Naive thymus-derived CD4-positive, alpha-beta T cell (primary cell): ENCODE results near the gene ACER3. TPM values are rescaled to one million over a fixed set of nuclear protein-coding genes. Genes with fewer than 3 reads are reported as not detected.

ENCODE experiments used
- ATAC-seq: fragments of 150-1000 bp; cut with Tn5 transposase; 2 replicates; pipeline ENCODE4 v1.10.0; 2021; ENCODE audit warnings: mild to moderate bottlenecking, moderate library complexity
- CTCF ChIA-PET: fragments of 350-600 bp; sonication (Branson Sonifier 250); formaldehyde crosslinking; loops from one replicate; lab custom pipeline; 2021; ENCODE audit warnings: antibody characterized with exemption; lab: Charles Lee
- POLR2A ChIA-PET: fragments of 350-600 bp; sonication (Branson Sonifier 250); formaldehyde crosslinking; loops from one replicate; lab custom pipeline; 2021; ENCODE audit warnings: antibody characterized with exemption, inconsistent platforms; lab: Charles Lee
- DNase-seq, 9 donors: peaks; one replicate each; pipeline versions ENCODE4 v3.0.0 to v3.0.0-alpha.2; 2020 to 2022; ENCODE audit warnings: mixed read lengths in 1 of 9
- H3K27ac ChIP-seq: one replicate; pipeline ENCODE4 v1.7.0; 2013; ENCODE audit warnings: mild to moderate bottlenecking, low read depth, low read length, moderate library complexity
- H3K27me3 ChIP-seq, 2 donors: one replicate each; pipeline ENCODE4 v1.7.0; 2013; ENCODE audit warnings: low read length in 2 of 2, mild to moderate bottlenecking in 2 of 2, moderate library complexity in 2 of 2; ENCODE audit not compliant: control insufficient read depth in 2 of 2, insufficient read depth in 2 of 2
- H3K36me3 ChIP-seq, 3 experiments: 1 replicate in 2 of 3; 2 replicates in 1 of 3; pipeline ENCODE4 v1.7.0; 2013; ENCODE audit warnings: low read length in 3 of 3, mild to moderate bottlenecking in 3 of 3, moderate library complexity in 1 of 3; ENCODE audit not compliant: insufficient read depth in 3 of 3, control insufficient read depth in 2 of 3
- H3K4me1 ChIP-seq, 2 donors: one replicate each; pipeline ENCODE4 v1.7.0; 2013; ENCODE audit warnings: low read length in 2 of 2, mild to moderate bottlenecking in 2 of 2, moderate library complexity in 1 of 2; ENCODE audit not compliant: control insufficient read depth in 2 of 2, insufficient read depth in 2 of 2
- H3K4me3 ChIP-seq: 2 replicates; pipeline ENCODE4 v1.7.0; 2013; ENCODE audit warnings: mild to moderate bottlenecking, low read length
- H3K9me3 ChIP-seq, 3 experiments: 1 replicate in 2 of 3; 2 replicates in 1 of 3; pipeline ENCODE4 v1.7.0; 2013; ENCODE audit warnings: low read length in 3 of 3; ENCODE audit not compliant: control insufficient read depth in 2 of 3
- H3K27ac Mint-ChIP-seq, 9 donors: one replicate each; pipeline ENCODE4 v1.8.0; 2020 to 2022; ENCODE audit warnings: mixed read lengths in 9 of 9, mild to moderate bottlenecking in 8 of 9, moderate library complexity in 5 of 9, inconsistent platforms in 2 of 9
- H3K27me3 Mint-ChIP-seq, 5 donors: one replicate each; pipeline ENCODE4 v1.8.0; 2021 to 2022; ENCODE audit warnings: mixed read lengths in 5 of 5, mild to moderate bottlenecking in 1 of 5
- H3K36me3 Mint-ChIP-seq, 5 donors: one replicate each; pipeline ENCODE4 v1.8.0; 2020 to 2022; ENCODE audit warnings: mixed read lengths in 5 of 5, mild to moderate bottlenecking in 3 of 5, inconsistent platforms in 1 of 5
- H3K4me1 Mint-ChIP-seq, 7 donors: one replicate each; pipeline ENCODE4 v1.8.0; 2020 to 2022; ENCODE audit warnings: mixed read lengths in 7 of 7, mild to moderate bottlenecking in 3 of 7, inconsistent platforms in 1 of 7
- H3K4me3 Mint-ChIP-seq, 10 donors: one replicate each; pipeline ENCODE4 v1.8.0; 2020 to 2022; ENCODE audit warnings: mild to moderate bottlenecking in 10 of 10, mixed read lengths in 10 of 10, moderate library complexity in 6 of 10, inconsistent platforms in 2 of 10
- H3K9me3 Mint-ChIP-seq, 11 donors: one replicate each; pipeline ENCODE4 v1.8.0; 2020 to 2022; ENCODE audit warnings: mixed read lengths in 11 of 11, mild to moderate bottlenecking in 4 of 11, inconsistent platforms in 1 of 11, moderate library complexity in 1 of 11
- intact Hi-C, 2 donors: fragments of 100-400 bp; cut with micrococcal nuclease; formaldehyde crosslinking; loops; one replicate each; pipeline ENCODE4 v1.15.1; 2023
- polyA plus RNA-seq, 2 donors: library from polyadenylated mRNA; unstranded; fragments of 300-500 nt; fragmentation: Illumina TruSeq; gene quantifications; one replicate each; pipeline ENCODE4 v1.2.3, GENCODE V29; 2021
- total RNA-seq, 6 experiments: library from RNA in 5 of 6; stranded (reverse) in 5 of 6; gene quantifications; 1 replicate in 5 of 6; 2 replicates in 1 of 6; pipeline ENCODE4 v1.2.3 and lab custom pipeline; 2021 to 2026

ACER3 gene
- total and polyA plus RNA-seq, 7 experiments from 2014 or later: 4.7 to 15.2 (median 9.0) TPM

DNA sequence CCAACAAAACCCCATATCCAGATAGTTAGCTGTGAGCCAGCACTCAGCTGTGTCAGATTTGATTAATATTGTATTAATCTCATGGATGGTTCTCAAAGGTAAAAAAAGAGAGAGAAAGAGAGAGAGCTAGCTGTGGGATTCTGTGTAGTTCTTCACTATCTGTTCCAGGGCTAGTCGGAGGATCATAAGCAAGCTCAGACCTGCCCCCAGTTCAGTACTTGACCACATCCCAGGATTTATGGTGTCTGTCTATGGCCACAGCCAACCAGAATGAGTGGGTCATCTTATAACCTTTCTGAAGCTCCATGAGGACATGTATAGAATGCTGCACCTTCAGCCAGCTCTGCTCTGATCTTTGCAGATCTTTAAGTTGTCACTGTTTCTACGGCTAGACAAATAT, 160.0 kb downstream of the ACER3 start:
- Mint-ChIP-seq H3K4me3 (no peak overlapping the region), H3K27me3 (no peaks in the 10 kb centered on the region), H3K27ac (no peak overlapping the region), H3K9me3 (no peaks in the 10 kb centered on the region), H3K36me3 (peaks cover 0 to 17% (median 6%) of the 10 kb centered on the region in 5 donors), H3K4me1 (peaks cover 0 to 5% (median 2%) of the 10 kb centered on the region in 7 donors)
- Histone ChIP-seq H3K27ac (no peak overlapping the region), H3K4me3 (no peak overlapping the region), H3K36me3 (no peaks in the 10 kb centered on the region), H3K9me3 (no peaks in the 10 kb centered on the region), H3K4me1 (no peaks in the 10 kb centered on the region), H3K27me3 (no peaks in the 10 kb centered on the region)
- ATAC-seq: no peak
- no peak for DNase-seq
- CTCF ChIA-PET: interaction anchor here (1.1 kb wide), 1 partner anchor 24 kb away, joined by 4 read pairs; no protein-coding TSS in a partner anchor
- POLR2A ChIA-PET: no interaction called here
- intact Hi-C loops: no loop called here

DNA sequence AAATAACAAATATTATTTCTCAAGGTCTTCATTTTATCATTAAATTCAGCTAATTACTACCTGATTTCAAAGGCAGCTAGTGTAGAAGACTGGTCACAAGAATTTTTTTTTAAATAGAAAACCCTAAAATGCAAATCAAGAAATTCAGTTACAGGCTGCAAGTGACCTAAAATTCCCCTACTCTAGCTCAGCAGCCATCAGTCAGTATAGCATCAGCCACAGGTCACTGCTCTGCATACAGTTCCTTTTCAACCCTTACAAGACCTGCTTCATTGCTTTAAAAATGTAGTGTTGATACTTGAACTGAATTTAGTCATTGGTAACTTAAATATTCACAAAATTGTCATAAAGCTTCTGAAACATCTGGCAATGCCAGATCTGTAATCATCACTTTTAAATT, 164.0 kb downstream of the ACER3 start:
- Mint-ChIP-seq H3K9me3 (peaks cover 0 to 2% (median 0%) of the 10 kb centered on the region in 11 donors), H3K27me3 (peaks cover 2 to 14% (median 9%) of the 10 kb centered on the region in 5 donors), H3K36me3 (peaks cover 0 to 11% (median 0%) of the 10 kb centered on the region in 5 donors), H3K4me3 (no peak overlapping the region), H3K27ac (no peak overlapping the region), H3K4me1 (no peaks in the 10 kb centered on the region)
- ChIA-PET CTCF (interaction anchor here (1.1 kb wide), 1 partner anchor 105 kb away, joined by 3 read pairs; no protein-coding TSS in a partner anchor), POLR2A (no interaction called here)
- DNase-seq (no peak), ATAC-seq (no peak)
- Histone ChIP-seq H3K27me3 (no peaks in the 10 kb centered on the region), H3K4me1 (no peaks in the 10 kb centered on the region), H3K4me3 (no peak overlapping the region), H3K9me3 (no peaks in the 10 kb centered on the region), H3K27ac (no peak overlapping the region), H3K36me3 (no peaks in the 10 kb centered on the region)
- intact Hi-C loops: no loop called here

DNA sequence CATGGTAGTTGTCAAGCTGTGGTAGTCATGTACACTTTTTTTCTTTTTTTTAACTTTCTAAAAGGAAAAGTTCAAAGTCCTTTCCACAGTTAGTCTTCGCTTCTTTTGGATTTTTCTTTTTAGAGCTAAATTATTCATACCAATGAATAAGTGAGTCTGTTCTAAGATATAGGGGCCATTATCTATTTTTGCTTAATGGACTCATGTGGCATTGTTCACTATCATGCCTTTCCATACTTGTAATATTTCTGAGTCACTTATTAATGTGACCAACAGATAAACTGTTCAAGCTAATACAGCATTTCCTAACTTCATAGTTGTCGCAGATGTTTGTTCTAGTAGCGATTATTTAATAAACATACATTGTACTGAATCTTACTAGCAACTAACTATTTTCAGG, 165.5 kb downstream of the ACER3 start:
- Histone ChIP-seq H3K4me1 (no peaks in the 10 kb centered on the region), H3K27me3 (no peaks in the 10 kb centered on the region), H3K9me3 (no peaks in the 10 kb centered on the region), H3K36me3 (no peaks in the 10 kb centered on the region), H3K27ac (no peak overlapping the region), H3K4me3 (no peak overlapping the region)
- no peak for DNase-seq
- no peaks in the 10 kb centered on the region for H3K4me1 Mint-ChIP-seq
- no peak overlapping the region for H3K4me3 Mint-ChIP-seq
- peaks cover 6 to 27% (median 23%) of the 10 kb centered on the region in 5 donors for H3K27me3 Mint-ChIP-seq
- H3K27ac Mint-ChIP-seq: no peak overlapping the region
- peaks cover 0 to 2% (median 0%) of the 10 kb centered on the region in 11 donors for H3K9me3 Mint-ChIP-seq
- intact Hi-C loops: no loop called here
- peaks cover 0 to 3% (median 0%) of the 10 kb centered on the region in 5 donors for H3K36me3 Mint-ChIP-seq
- ChIA-PET POLR2A (no interaction called here), CTCF (no interaction called here)
- ATAC-seq: no peak

DNA sequence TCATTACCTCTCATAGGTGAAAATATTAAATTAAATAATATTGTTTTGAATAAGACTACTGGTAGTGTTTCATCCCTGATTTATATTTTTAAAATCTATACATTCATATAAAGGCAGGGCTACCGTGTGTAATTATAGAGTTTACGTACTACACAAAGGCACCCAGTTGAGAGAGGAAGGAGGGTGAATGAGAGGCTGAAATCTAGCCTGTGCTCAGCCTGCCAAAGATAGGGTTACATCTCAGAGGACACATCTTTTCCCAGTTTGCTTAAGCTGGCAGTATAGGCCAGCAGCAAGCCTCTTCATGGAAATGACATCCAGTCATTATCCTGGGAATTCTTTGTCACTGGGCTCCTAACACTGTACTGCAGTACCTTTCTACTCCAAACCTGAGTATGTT, 166.0 kb downstream of the ACER3 start:
- Mint-ChIP-seq H3K27ac (no peak overlapping the region), H3K4me1 (no peaks in the 10 kb centered on the region), H3K27me3 (peaks cover 8 to 31% (median 26%) of the 10 kb centered on the region in 5 donors), H3K36me3 (peaks cover 0 to 3% (median 0%) of the 10 kb centered on the region in 5 donors), H3K9me3 (peaks cover 0 to 2% (median 0%) of the 10 kb centered on the region in 11 donors), H3K4me3 (no peak overlapping the region)
- ATAC-seq: no peak
- Histone ChIP-seq H3K4me3 (no peak overlapping the region), H3K4me1 (no peaks in the 10 kb centered on the region), H3K27me3 (no peaks in the 10 kb centered on the region), H3K9me3 (no peaks in the 10 kb centered on the region), H3K36me3 (no peaks in the 10 kb centered on the region), H3K27ac (no peak overlapping the region)
- CTCF ChIA-PET: interaction anchor here (0.6 to 1.2 kb wide), 2 partner anchors 9 to 19 kb away, joined by 3 read pairs; no protein-coding TSS in a partner anchor
- POLR2A ChIA-PET: no interaction called here
- DNase-seq: no peak
- intact Hi-C loops: no loop called here

DNA sequence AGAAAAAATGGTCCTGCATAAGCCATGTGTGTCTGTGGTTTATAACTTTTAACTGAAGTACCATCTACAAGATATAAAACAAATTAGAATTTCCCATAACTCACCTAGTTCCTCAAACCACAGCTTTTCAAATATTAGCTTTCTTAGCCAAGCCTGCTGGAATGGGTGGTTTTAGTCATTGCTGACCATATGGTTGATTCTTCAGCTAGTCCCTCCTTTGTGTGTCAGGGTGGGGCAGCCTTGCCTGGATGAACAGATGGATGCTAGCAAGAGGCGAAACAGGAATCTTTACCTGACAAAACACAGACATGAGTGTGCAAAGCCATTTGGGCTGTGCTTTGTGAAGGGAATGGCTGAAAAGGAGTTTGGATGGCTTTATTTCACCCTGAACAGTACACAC, 166.6 kb downstream of the ACER3 start:
- H3K27ac Mint-ChIP-seq: peak overlapping the region in 1 of 9 donors; percentile 49
- H3K4me1 ChIP-seq: no peaks in the 10 kb centered on the region
- peaks cover 0 to 3% (median 0%) of the 10 kb centered on the region in 5 donors for H3K36me3 Mint-ChIP-seq
- H3K4me3 ChIP-seq: no peak overlapping the region
- no peaks in the 10 kb centered on the region for H3K9me3 ChIP-seq
- no peaks in the 10 kb centered on the region for H3K27me3 ChIP-seq
- ChIA-PET POLR2A (no interaction called here), CTCF (interaction anchor here (0.6 to 1.2 kb wide), 2 partner anchors 8 to 18 kb away, joined by 3 read pairs; no protein-coding TSS in a partner anchor)
- H3K27ac ChIP-seq: no peak overlapping the region
- peaks cover 0 to 2% (median 0%) of the 10 kb centered on the region in 11 donors for H3K9me3 Mint-ChIP-seq
- no peak overlapping the region for H3K4me3 Mint-ChIP-seq
- H3K27me3 Mint-ChIP-seq: peaks cover 8 to 31% (median 26%) of the 10 kb centered on the region in 5 donors
- ATAC-seq: no peak
- H3K4me1 Mint-ChIP-seq: no peaks in the 10 kb centered on the region
- intact Hi-C loops: no loop called here
- DNase-seq: no peak
- no peaks in the 10 kb centered on the region for H3K36me3 ChIP-seq

DNA sequence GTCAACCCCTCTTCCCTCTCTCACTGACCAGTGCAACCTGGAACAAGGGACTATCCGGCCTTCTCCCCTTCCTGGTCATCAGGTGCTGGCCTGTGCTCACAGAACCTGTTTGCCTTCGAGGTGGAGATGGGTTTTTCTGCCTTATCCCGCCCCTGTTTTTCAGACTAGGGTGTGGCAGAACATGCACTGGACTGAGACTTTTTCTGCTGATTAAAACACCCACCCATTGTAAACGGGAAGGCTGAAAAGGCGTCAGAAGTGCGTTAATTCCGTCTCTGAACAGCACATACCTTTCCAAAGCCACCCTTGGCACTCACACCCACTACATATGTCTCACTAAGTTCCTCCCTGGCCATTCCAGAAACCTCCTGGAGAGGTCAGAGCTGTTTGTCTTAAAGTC, 169.1 kb downstream of the ACER3 start:
- Histone ChIP-seq H3K27me3 (no peaks in the 10 kb centered on the region), H3K36me3 (no peaks in the 10 kb centered on the region), H3K4me1 (no peaks in the 10 kb centered on the region), H3K27ac (no peak overlapping the region), H3K9me3 (no peaks in the 10 kb centered on the region), H3K4me3 (no peak overlapping the region)
- Mint-ChIP-seq H3K27me3 (peaks cover 8 to 31% (median 26%) of the 10 kb centered on the region in 5 donors), H3K4me1 (no peaks in the 10 kb centered on the region), H3K9me3 (peaks cover 0 to 2% (median 0%) of the 10 kb centered on the region in 11 donors), H3K27ac (no peak overlapping the region), H3K4me3 (no peak overlapping the region), H3K36me3 (peaks cover 0 to 3% (median 0%) of the 10 kb centered on the region in 5 donors)
- ATAC-seq (no peak), DNase-seq (no peak)
- CTCF ChIA-PET: interaction anchor here (0.7 kb wide), 1 partner anchor 15 kb away, joined by 3 read pairs; no protein-coding TSS in a partner anchor
- POLR2A ChIA-PET: no interaction called here
- intact Hi-C loops: no loop called here
